H1 (cell line): ENCODE data around the gene HES4. TPM values are rescaled to one million over a fixed set of nuclear protein-coding genes. Genes with fewer than 3 reads are reported as not detected.
A peak's percentile ranks its signal among the peaks of the same experiment; 100 is the strongest.

Experiments
- CTCF ChIA-PET: fragments of 300-600 bp; sonication (Branson Sonifier 250); formaldehyde crosslinking; loops from one replicate; lab custom pipeline; 2021; ENCODE audit not compliant: partially characterized antibody; lab: Charles Lee
- POLR2A ChIA-PET: fragments of 300-600 bp; sonication (Branson Sonifier 250); formaldehyde crosslinking; loops from one replicate; lab custom pipeline; 2021; ENCODE audit warnings: inconsistent platforms; ENCODE audit not compliant: partially characterized antibody; lab: Charles Lee
- DNase-seq, 2 experiments: peaks; one replicate each; pipeline versions ENCODE4 v3.0.0 to v3.0.0-alpha.2; 2010 to 2022; ENCODE audit warnings: low spot score in 2 of 2, low read depth in 1 of 2, mixed read lengths in 1 of 2
- FAIRE-seq: peaks from 2 replicates; lab custom pipeline; 2011; peaks lifted over from hg19 to GRCh38; lab: Jason Lieb, UNC
- H2AFZ ChIP-seq: 2 replicates; pipeline ENCODE4 v1.8.1; 2012; ENCODE audit warnings: low read length, inconsistent platforms
- H2AK5ac ChIP-seq: 2 replicates; pipeline ENCODE4 v1.6.1; 2013; ENCODE audit warnings: low read depth, low read length
- H2BK120ac ChIP-seq: replicated peaks from 2 replicates; pipeline ENCODE3; 2013; ENCODE audit warnings: low read depth, low read length, inconsistent platforms
- H2BK12ac ChIP-seq: 2 replicates; pipeline ENCODE4 v1.6.1; 2013; ENCODE audit warnings: low read depth, low read length
- H2BK15ac ChIP-seq: 2 replicates; pipeline ENCODE4 v1.6.1; 2013; ENCODE audit warnings: low read length
- H2BK20ac ChIP-seq: 2 replicates; pipeline ENCODE4 v1.6.1; 2013; ENCODE audit warnings: low read length
- H2BK5ac ChIP-seq: 2 replicates; pipeline ENCODE4 v1.6.1; 2013; ENCODE audit warnings: low read depth, low read length
- H3K14ac ChIP-seq: 2 replicates; pipeline ENCODE4 v1.6.1; 2013; ENCODE audit warnings: inconsistent platforms; ENCODE audit not compliant: insufficient read length
- H3K18ac ChIP-seq: 2 replicates; pipeline ENCODE4 v1.6.1; 2013; ENCODE audit warnings: low read length; ENCODE audit errors: extremely low read depth
- H3K23ac ChIP-seq: 2 replicates; pipeline ENCODE4 v1.6.1; 2013; ENCODE audit warnings: inconsistent platforms; ENCODE audit not compliant: insufficient read length
- H3K23me2 ChIP-seq: 2 replicates; pipeline ENCODE4 v1.6.1; 2013; ENCODE audit warnings: low read depth, low read length
- H3K27ac ChIP-seq: 2 replicates; pipeline ENCODE4 v1.6.1; 2011; ENCODE audit warnings: low read depth, low read length, inconsistent platforms
- H3K27me3 ChIP-seq, 4 experiments: replicated peaks in 1 of 4; 1 replicate in 1 of 4; 2 replicates in 3 of 4; pipeline versions ENCODE4 v1.6.1 to v1.8.1; 2011 to 2013; ENCODE audit warnings: low read length in 3 of 4, mild to moderate bottlenecking in 3 of 4, inconsistent platforms in 2 of 4, mixed read lengths in 2 of 4, moderate library complexity in 1 of 4; ENCODE audit not compliant: control insufficient read depth in 3 of 4, insufficient read depth in 3 of 4; ENCODE audit errors: extremely low read depth in 1 of 4
- H3K36me3 ChIP-seq, 4 experiments: 2 replicates each; pipeline versions ENCODE4 v1.6.1 to v1.8.1; 2011 to 2013; ENCODE audit warnings: mild to moderate bottlenecking in 4 of 4, low read length in 3 of 4, moderate library complexity in 2 of 4, control low read depth in 1 of 4, inconsistent platforms in 1 of 4; ENCODE audit not compliant: insufficient read depth in 4 of 4, control insufficient read depth in 2 of 4
- H3K4ac ChIP-seq: replicated peaks from 2 replicates; pipeline ENCODE3; 2013; ENCODE audit warnings: low read length, low read depth, mixed read lengths, inconsistent platforms; ENCODE audit not compliant: insufficient read length
- H3K4me1 ChIP-seq, 4 experiments: replicated peaks in 1 of 4; 1 replicate in 1 of 4; 2 replicates in 3 of 4; pipeline versions ENCODE4 v1.6.1 to v1.8.1; 2011 to 2013; ENCODE audit warnings: low read length in 3 of 4, inconsistent platforms in 2 of 4, mixed read lengths in 1 of 4; ENCODE audit not compliant: insufficient read depth in 4 of 4, control insufficient read depth in 3 of 4
- H3K4me2 ChIP-seq, 2 experiments: 2 replicates each; pipeline versions ENCODE4 v1.6.1 to v1.8.1; 2011 to 2013; ENCODE audit warnings: low read depth in 2 of 2, low read length in 2 of 2, control low read depth in 1 of 2, inconsistent platforms in 1 of 2, mild to moderate bottlenecking in 1 of 2; ENCODE audit not compliant: insufficient read depth in 1 of 2
- H3K4me3 ChIP-seq, 4 experiments: fragments of 200-600, 300-600 bp in 1 of 4; sonication (generic), shearing (Covaris generic), sonication (Bioruptor Twin) in 1 of 4; 2 replicates each; pipeline versions ENCODE4 v1.5.1 to v1.8.1; 2011 to 2016; ENCODE audit warnings: low read length in 4 of 4, low read depth in 3 of 4, control low read depth in 2 of 4, inconsistent platforms in 2 of 4, mild to moderate bottlenecking in 2 of 4, mixed read lengths in 1 of 4, moderate library complexity in 1 of 4; ENCODE audit not compliant: insufficient read depth in 2 of 4; ENCODE audit errors: extremely low read depth in 1 of 4
- H3K56ac ChIP-seq: replicated peaks from 2 replicates; pipeline ENCODE3; 2013; ENCODE audit warnings: low read depth, mild to moderate bottlenecking, mixed read lengths, low read length, inconsistent platforms; ENCODE audit not compliant: insufficient read length
- H3K79me1 ChIP-seq: 2 replicates; pipeline ENCODE4 v1.6.1; 2013; ENCODE audit warnings: low read depth, low read length, control low read depth
- H3K79me2 ChIP-seq, 2 experiments: 2 replicates each; pipeline versions ENCODE4 v1.6.1 to v1.8.1; 2012 to 2013; ENCODE audit warnings: low read length in 2 of 2, mild to moderate bottlenecking in 2 of 2, inconsistent platforms in 1 of 2; ENCODE audit not compliant: insufficient read depth in 2 of 2, control insufficient read depth in 1 of 2
- H3K9ac ChIP-seq, 4 experiments: replicated peaks in 1 of 4; 1 replicate in 1 of 4; 2 replicates in 3 of 4; pipeline versions ENCODE4 v1.6.1 to v1.8.1; 2011 to 2013; ENCODE audit warnings: low read depth in 3 of 4, low read length in 3 of 4, control low read depth in 2 of 4, mild to moderate bottlenecking in 2 of 4, moderate library complexity in 2 of 4, inconsistent platforms in 1 of 4; ENCODE audit errors: extremely low read depth in 1 of 4
- H3K9me3 ChIP-seq, 2 experiments: 2 replicates each; pipeline versions ENCODE4 v1.6.1 to v1.8.1; 2012 to 2013; ENCODE audit warnings: mild to moderate bottlenecking in 2 of 2, moderate library complexity in 2 of 2, control low read depth in 1 of 2, inconsistent platforms in 1 of 2, low read depth in 1 of 2, low read length in 1 of 2, mixed read lengths in 1 of 2; ENCODE audit not compliant: insufficient read depth in 2 of 2
- H4K20me1 ChIP-seq, 2 experiments: replicated peaks in 1 of 2; 2 replicates each; pipeline versions ENCODE3 to v1.8.1; 2011 to 2013; ENCODE audit warnings: inconsistent platforms in 2 of 2, low read length in 2 of 2, mild to moderate bottlenecking in 1 of 2; ENCODE audit not compliant: insufficient read depth in 2 of 2, control insufficient read depth in 1 of 2
- H4K5ac ChIP-seq: 2 replicates; pipeline ENCODE4 v1.6.1; 2013; ENCODE audit warnings: low read length, low read depth, mixed read lengths, inconsistent platforms; ENCODE audit not compliant: insufficient read length
- H4K8ac ChIP-seq: 2 replicates; pipeline ENCODE4 v1.8.0; 2013; ENCODE audit warnings: mild to moderate bottlenecking, moderate library complexity, low read length, inconsistent platforms; ENCODE audit not compliant: insufficient read depth; ENCODE audit errors: extremely low read depth
- H4K91ac ChIP-seq: replicated peaks from 2 replicates; pipeline ENCODE3; 2013; ENCODE audit warnings: low read length, mixed read lengths, inconsistent platforms; ENCODE audit not compliant: insufficient read length
- CHD2 ChIP-seq: IDR thresholded peaks from 2 replicates; pipeline ENCODE4 v1.6.1; 2012; ENCODE audit warnings: low read length, improper control_type of control experiment
- CREB1 ChIP-seq: IDR thresholded peaks from 2 replicates; pipeline ENCODE4 v1.6.1; 2012; ENCODE audit warnings: inconsistent platforms
- CTCF ChIP-seq, 3 experiments: IDR thresholded peaks; 1 replicate in 2 of 3; 2 replicates in 1 of 3; pipeline versions ENCODE4 v1.5.1 to v1.6.1; 2011; ENCODE audit warnings: low read length in 3 of 3, mild to moderate bottlenecking in 3 of 3, inconsistent platforms in 2 of 3, low read depth in 1 of 3, moderate library complexity in 1 of 3; ENCODE audit not compliant: insufficient read depth in 1 of 3; ENCODE audit errors: control extremely low read depth in 1 of 3
- FOSL1 ChIP-seq: IDR thresholded peaks from 2 replicates; pipeline ENCODE4 v1.6.1; 2011; ENCODE audit warnings: mild to moderate bottlenecking, low read depth, low read length, moderate library complexity; ENCODE audit not compliant: insufficient read depth
- NANOG ChIP-seq: IDR thresholded peaks from 2 replicates; pipeline ENCODE4 v1.6.1; 2011; ENCODE audit warnings: low read length, low read depth, mild to moderate bottlenecking, inconsistent platforms; ENCODE audit not compliant: insufficient read depth, poor library complexity, severe bottlenecking
- POLR2A ChIP-seq, 2 experiments: IDR thresholded peaks; 1 replicate in 1 of 2; 2 replicates in 1 of 2; pipeline ENCODE4 v1.6.1; 2011; ENCODE audit warnings: low read depth in 2 of 2, low read length in 2 of 2, mild to moderate bottlenecking in 2 of 2; ENCODE audit errors: control extremely low read depth in 1 of 2
- SAP30 ChIP-seq: fragments of 300-600 bp; sonication (generic); IDR thresholded peaks from 2 replicates; pipeline ENCODE4 v1.7.1; 2012; ENCODE audit warnings: low read length, moderate library complexity, mild to moderate bottlenecking, inconsistent platforms; ENCODE audit not compliant: insufficient read depth, insufficient replicate concordance
- SUZ12 ChIP-seq: fragments of 200-600 bp; sonication (generic); IDR thresholded peaks from 2 replicates; pipeline ENCODE4 v1.6.1; 2012; ENCODE audit warnings: mild to moderate bottlenecking, inconsistent platforms, low read length, moderate library complexity, mixed read lengths
- YY1 ChIP-seq: IDR thresholded peaks from 2 replicates; pipeline ENCODE4 v1.6.1; 2011; ENCODE audit warnings: low read depth, mild to moderate bottlenecking, low read length
- WGBS, 2 experiments: shearing (Covaris generic) in 1 of 2; methylation state at CpG; one replicate each; pipeline versions ENCODE4 v1.1.6 to v1.1.7; 2013 to 2015; ENCODE audit warnings: low lambda C conversion rate in 2 of 2, mixed read lengths in 2 of 2, inconsistent platforms in 1 of 2, low coverage in 1 of 2, missing lambda C conversion rate in 1 of 2; ENCODE audit not compliant: insufficient replicate concordance in 2 of 2, insufficient coverage in 1 of 2, insufficient read length in 1 of 2; ENCODE audit errors: extremely low coverage in 1 of 2, missing lambda C conversion rate in 1 of 2; 5-methylcytosine and 5-hydroxymethylcytosine counted together
- polyA plus RNA-seq, 7 experiments: library from polyadenylated mRNA; depleted of rRNA in 3 of 7; stranded (reverse) in 5 of 7; unstranded in 2 of 7; fragments of >200 nt in 5 of 7; fragments of 200-250 nt in 2 of 7; gene quantifications; 1 replicate in 5 of 7; 2 replicates in 1 of 7; 4 replicates in 1 of 7; pipeline versions ENCODE4 v1.2.1 to v1.2.3, GENCODE V29; 2011 to 2013; ENCODE audit warnings: missing spikeins in 2 of 7, mixed read lengths in 2 of 7
- total RNA-seq: library from RNA; stranded (reverse); fragmentation: NEBNext Ultra II Directional; extraction: Animal tissue kit (Norgen Biotek cat#: 25700); gene quantifications from 2 replicates; pipeline ENCODE4 v1.2.1, GENCODE V29; 2021
- TF ChIP-seq, protein P1 (sequence below): IDR thresholded peaks from 2 replicates; pipeline ENCODE4 v1.6.1; 2012; ENCODE audit warnings: inconsistent platforms

The HES4 gene
- total and polyA plus RNA-seq, 2 of the 8 experiments (the other 6 are each of a cell fraction or from before 2014, with no cell fraction given) = 2.8 to 3.5 TPM

GRCh38 chr1:980137-980571 lies 19.7 kb downstream of the HES4 start:
- Histone ChIP-seq H3K79me1 (no peaks in the 10 kb centered on the region), H2BK12ac (no peak overlapping the region), H3K4ac (no peak overlapping the region), H3K4me3 (no peak overlapping the region), H4K20me1 (peaks cover 0 to 12% of the 10 kb centered on the region in 2 experiments), H3K56ac (no peak overlapping the region), H2BK5ac (no peak overlapping the region), H3K4me2 (no peak overlapping the region), H2AK5ac (no peak overlapping the region), H3K27me3 (peaks cover 0 to 17% (median 7%) of the 10 kb centered on the region in 4 experiments; a peak in 4 of 7 replicates), H4K5ac (no peak overlapping the region), H3K14ac (no peak overlapping the region), H2BK120ac (no peak overlapping the region), H3K9ac (no peak overlapping the region), H2BK15ac (0 out of 2 replicates have a peak overlapping the region, but pooled peaks have one; percentile 61), H3K23me2 (peaks cover 2% of the 10 kb centered on the region; the same call in 1 of the 2 replicates), H3K18ac (no peak overlapping the region), H4K91ac (no peak overlapping the region), H3K79me2 (no peaks in the 10 kb centered on the region), H3K36me3 (no peaks in the 10 kb centered on the region), H3K23ac (no peak overlapping the region), H3K4me1 (peaks cover 0 to 10% (median under 1%) of the 10 kb centered on the region in 4 experiments; a peak in 4 of 7 replicates), H4K8ac (peak overlapping the region; percentile 68; the same call in 1 of the 2 replicates), H2BK20ac (no peak overlapping the region), H3K27ac (no peak overlapping the region), H3K9me3 (no peaks in the 10 kb centered on the region), H2AFZ (no peak overlapping the region)
- ChIA-PET POLR2A (interaction anchor here (0.5 to 1.5 kb wide), 5 partner anchors 9 to 58 kb away, joined by 3 to 5 read pairs (median 3); partner anchors contain the start of gene HES4), CTCF (interaction anchor here (0.8 to 6.9 kb wide), 9 partner anchors 12 to 311 kb away, joined by 3 to 86 read pairs (median 7); partner anchors contain the start of genes HES4 and ISG15)
- 94% methylated on average over 9 of the region's 13 CpGs; no CpG with 5 or more reads in 1 of the 2 experiments for WGBS, 2 experiments
- FAIRE-seq = no peak
- DNase-seq = no peak
- TF ChIP-seq CREB1 = no peak
- TF ChIP-seq YY1 = no peak
- no peak for TF ChIP-seq POLR2A (IDR thresholded peaks at IDR 0.05; ENCODE audit: control extremely low read depth in 1 of 2, low read depth in 2 of 2, low read length in 2 of 2)
- TF ChIP-seq CTCF (IDR thresholded peaks at IDR 0.05; ENCODE audit: control extremely low read depth in 1 of 3, insufficient read depth in 1 of 3, low read depth in 1 of 3, low read length in 3 of 3) = no peak
- TF ChIP-seq CHD2 = no peak
- TF ChIP-seq FOSL1 = no peak
- TF ChIP-seq SAP30 = no peak
- no peak for TF ChIP-seq SUZ12
- TF ChIP-seq NANOG = no peak
- TF ChIP-seq, protein P1, sequence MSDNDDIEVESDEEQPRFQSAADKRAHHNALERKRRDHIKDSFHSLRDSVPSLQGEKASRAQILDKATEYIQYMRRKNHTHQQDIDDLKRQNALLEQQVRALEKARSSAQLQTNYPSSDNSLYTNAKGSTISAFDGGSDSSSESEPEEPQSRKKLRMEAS = no peak
